NCI-H2227 (cell line): ENCODE data around the gene CXXC4.

ENCODE experiments used
- DNase-seq: peaks from one replicate; lab custom pipeline; 2025; ENCODE audit not compliant: unreplicated experiment; lab: John Stamatoyannopoulos, UW

Gene CXXC4

DNA sequence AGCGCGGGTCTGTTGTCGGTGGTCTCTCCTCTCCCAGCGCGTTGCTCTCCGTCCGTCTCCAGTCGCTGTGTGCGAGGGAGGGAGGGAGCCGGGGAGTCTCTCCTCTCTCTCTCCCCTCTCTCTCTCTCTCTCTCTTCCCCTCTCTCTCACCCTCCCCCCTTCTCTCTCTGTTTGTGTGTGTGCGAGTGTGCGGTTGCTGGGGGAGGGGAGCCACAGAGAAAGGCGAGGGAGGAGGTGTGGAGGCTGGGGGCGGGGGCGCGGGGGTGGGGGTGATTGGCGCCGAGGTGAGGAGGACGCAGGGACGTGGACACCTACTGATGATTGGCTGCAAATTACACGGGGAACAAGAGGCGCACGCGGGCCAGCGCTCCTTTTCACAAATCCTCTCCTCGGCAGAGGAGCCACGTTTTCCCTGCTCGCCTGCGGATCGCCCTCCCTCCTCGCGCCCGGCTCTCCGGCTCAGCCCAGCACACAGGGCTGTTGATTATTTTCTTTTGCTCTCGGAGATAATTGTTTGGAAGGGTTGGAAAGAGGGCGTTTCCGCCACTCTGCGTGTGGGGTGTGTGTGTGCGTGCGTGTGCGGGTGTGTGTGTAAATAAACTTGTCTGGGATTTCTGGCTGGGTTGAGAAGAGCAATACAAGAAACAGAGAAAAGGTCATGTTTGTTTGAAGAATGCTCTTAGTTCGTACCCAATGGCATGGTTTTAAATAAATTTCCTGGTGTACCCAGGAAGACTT lies at the start of gene CXXC4:
Gene CXXC4 (minus strand): TSS at position 73 of the 738 bp plus-strand sequence. CDS start 3,092 bp downstream, outside the sequence.
- peak; percentile 94 for DNase-seq

- no peak for DNase-seq
These were observed 38.5 kb upstream of the CXXC4 start for GRCh38 chr4:104533156-104533555.

DNA sequence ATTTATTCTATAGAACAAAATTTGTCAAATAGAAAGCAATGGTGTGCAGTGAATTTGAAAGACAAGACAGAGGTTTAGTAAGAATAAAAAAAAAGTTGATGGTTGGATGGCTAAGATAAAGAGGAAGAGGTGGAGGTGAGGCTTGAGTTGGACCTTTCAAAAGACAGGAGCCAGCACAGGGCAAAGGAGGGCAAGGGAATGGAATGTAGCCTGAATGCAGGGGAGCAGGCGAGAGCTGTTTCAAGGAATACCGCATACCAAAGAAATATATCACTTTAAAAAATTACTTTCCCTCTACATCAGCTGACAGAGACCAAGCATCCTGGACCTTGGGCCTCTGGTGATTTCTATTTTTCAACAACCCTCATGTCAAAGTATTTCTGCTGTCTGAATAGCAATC lies 38.0 kb upstream of the CXXC4 start:
- DNase-seq, result no peak

- DNase-seq, result no peak
These were observed 36.7 kb upstream of the CXXC4 start for GRCh38 chr4:104531390-104531789.

- DNase-seq, result no peak
These were observed 35.7 kb upstream of the CXXC4 start for GRCh38 chr4:104530426-104530825.

GRCh38 chr4:104524591-104524990 lies 29.9 kb upstream of the CXXC4 start:
- DNase-seq, result no peak

DNA sequence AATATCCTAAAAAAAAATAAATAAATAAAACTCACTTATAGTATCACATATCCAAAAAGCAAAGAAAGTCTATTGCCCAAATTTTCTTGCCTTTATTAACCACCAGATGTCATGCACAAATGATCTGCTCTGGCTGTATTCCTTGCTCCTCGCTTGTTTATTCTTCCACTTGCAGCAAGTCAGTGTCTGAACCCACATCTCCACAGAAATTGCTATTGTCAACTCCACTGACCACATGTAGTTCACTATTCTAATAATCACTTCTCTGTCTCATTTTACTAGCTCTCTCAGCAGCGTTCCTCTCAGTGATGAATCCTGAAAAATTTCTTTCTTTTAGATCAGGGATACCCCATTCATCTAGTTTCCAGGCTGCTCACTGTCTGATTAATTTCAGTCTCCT lies 29.3 kb upstream of the CXXC4 start:
- no peak for DNase-seq

GRCh38 chr4:104519588-104519987 lies 24.9 kb upstream of the CXXC4 start:
- no peak for DNase-seq

GRCh38 chr4:104516884-104517283 lies 22.2 kb upstream of the CXXC4 start:
- DNase-seq, result no peak

- DNase-seq, result no peak
These were observed 13.5 kb upstream of the CXXC4 start for GRCh38 chr4:104508224-104508623.

GRCh38 chr4:104507112-104507511 lies 12.4 kb upstream of the CXXC4 start:
- no peak for DNase-seq

GRCh38 chr4:104504536-104504935 lies 9.8 kb upstream of the CXXC4 start:
- no peak for DNase-seq

DNA sequence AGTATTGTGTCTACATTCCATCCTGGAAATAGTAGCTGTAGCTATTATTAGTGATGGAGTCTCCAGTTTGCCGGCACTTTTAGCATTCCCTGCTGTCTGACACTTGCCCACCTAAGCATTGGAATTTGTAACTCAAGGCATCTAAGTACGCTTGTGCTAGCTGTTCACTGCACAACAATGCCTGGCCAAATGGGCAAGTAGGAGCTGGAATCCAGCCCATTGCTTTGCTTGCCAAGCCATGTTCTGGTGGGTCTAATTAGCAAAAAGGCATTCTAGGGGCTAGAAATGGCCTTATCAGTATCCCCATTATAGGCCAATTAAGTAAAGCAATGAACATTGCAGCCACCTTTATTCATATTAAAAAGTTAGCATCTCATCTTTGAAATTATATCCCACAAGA lies 7.8 kb upstream of the CXXC4 start:
- no peak for DNase-seq

GRCh38 chr4:104501290-104501689 lies 6.6 kb upstream of the CXXC4 start:
- DNase-seq, result peak; percentile 51

GRCh38 chr4:104500442-104500841 lies 5.7 kb upstream of the CXXC4 start:
- DNase-seq, result peak; percentile 6

DNA sequence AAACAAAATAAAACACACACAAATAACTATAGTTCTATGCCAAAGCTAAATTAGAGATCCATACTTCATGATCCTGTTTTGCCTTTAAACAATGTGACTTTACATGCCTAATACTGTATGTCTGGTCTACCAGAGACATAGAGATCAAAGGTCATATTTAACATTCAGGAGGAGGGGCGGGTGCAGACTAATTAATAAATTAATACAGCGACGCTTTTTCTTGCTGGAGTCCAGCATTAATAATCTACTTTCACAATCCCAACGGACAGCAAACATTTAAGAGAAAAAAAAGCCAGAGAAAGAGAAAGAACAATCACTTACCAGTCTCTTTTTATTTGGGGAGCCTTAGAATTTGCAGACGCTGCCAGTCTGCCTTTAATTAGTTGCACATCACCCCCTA lies 509 bp downstream of the CXXC4 start:
- DNase-seq, result no peak

- no peak for DNase-seq
These were observed 1.4 kb downstream of the CXXC4 start for GRCh38 chr4:104493081-104493831.

DNA sequence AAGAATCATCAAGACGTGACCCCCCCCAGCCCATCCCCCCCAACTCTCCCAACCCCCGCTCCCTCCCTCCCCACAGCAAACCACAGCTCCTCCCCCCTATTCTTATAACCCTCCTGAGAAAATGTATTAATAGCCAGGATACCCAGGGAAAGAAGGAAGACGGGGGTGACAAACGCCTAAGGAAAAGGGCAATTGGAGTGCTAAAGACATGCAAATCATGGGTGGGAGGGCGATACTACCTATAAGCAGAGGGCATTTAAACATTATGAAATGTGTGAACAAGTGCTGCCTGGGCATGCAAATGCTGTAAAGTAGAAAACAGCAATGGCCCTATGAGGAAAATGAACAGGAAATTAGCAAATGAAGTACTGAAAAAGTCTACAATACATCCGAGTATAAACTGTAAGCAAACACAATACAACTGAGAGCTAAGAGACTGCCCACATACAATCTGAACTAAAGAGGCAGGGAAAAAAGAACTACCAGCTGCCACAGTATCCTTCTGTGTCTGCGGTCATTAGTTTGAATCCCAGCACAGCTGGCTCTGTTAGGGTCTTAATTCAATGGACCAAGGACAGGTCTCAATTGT lies 2.4 kb downstream of the CXXC4 start:
- DNase-seq, result peak; percentile 36

DNA sequence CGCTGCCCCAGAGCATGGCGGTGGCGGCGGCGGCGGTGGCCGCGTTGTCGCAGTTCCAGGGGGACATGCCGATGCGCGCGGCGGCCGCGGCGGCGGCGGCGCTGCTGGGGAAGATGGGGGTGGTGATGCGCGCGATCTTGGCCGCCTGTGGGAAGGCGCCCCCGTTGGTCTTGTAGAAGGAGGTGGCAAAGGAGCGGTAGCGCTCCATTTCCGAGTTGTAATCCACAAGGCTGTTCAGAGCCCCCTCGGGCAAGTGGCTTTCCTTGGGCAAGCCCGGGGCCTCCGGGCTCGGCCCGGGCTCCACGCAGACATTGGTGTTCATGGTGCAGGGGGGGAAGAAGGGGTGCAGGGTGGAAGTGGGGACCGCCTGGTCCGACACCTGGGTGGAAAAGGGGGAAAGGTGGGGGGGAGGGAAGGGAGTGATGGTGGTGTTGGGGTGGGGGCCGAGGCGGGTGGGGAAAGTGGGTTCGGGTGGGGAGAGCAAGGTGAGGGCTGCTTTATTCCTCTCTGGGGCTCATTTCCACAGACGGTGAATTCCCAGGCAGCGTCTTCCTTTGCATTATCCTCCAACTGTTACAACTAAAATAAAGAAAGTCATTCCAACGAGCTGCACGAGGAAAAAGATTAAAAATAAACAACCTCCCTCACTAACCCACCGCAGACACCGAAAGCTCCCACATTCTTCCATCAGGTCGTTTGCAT lies 3.1 kb downstream of the CXXC4 start:
- DNase-seq, result peak; percentile 85

- peak; percentile 90 for DNase-seq
These were observed 3.8 kb downstream of the CXXC4 start for GRCh38 chr4:104490770-104491480.
